ENCODE data around the gene ATP5PB.
A peak's percentile ranks its signal among the peaks of the same experiment; 100 is the strongest.

Gene ATP5PB

GRCh38 chr1:111424281-111424680 lies 25.0 kb upstream of the ATP5PB start:
- DNase-seq (ENCODE audit: low read depth): no peak
- TF ChIP-seq, protein P1, sequence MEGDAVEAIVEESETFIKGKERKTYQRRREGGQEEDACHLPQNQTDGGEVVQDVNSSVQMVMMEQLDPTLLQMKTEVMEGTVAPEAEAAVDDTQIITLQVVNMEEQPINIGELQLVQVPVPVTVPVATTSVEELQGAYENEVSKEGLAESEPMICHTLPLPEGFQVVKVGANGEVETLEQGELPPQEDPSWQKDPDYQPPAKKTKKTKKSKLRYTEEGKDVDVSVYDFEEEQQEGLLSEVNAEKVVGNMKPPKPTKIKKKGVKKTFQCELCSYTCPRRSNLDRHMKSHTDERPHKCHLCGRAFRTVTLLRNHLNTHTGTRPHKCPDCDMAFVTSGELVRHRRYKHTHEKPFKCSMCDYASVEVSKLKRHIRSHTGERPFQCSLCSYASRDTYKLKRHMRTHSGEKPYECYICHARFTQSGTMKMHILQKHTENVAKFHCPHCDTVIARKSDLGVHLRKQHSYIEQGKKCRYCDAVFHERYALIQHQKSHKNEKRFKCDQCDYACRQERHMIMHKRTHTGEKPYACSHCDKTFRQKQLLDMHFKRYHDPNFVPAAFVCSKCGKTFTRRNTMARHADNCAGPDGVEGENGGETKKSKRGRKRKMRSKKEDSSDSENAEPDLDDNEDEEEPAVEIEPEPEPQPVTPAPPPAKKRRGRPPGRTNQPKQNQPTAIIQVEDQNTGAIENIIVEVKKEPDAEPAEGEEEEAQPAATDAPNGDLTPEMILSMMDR (IDR thresholded peaks at IDR 0.05; ENCODE audit: insufficient read depth, low read depth, low read length, missing control alignments): no peak
- no peak overlapping the region for H3K4me3 ChIP-seq (ENCODE audit: low read length)

- TF ChIP-seq, protein P1 (IDR thresholded peaks at IDR 0.05; ENCODE audit: insufficient read depth, low read depth, low read length, missing control alignments): no peak
- DNase-seq (ENCODE audit: low read depth): peak; percentile 43
- H3K4me3 ChIP-seq (ENCODE audit: low read length): no peak overlapping the region
Measured at GRCh38 chr1:111436726-111437125, 12.5 kb upstream of the ATP5PB start.

DNA sequence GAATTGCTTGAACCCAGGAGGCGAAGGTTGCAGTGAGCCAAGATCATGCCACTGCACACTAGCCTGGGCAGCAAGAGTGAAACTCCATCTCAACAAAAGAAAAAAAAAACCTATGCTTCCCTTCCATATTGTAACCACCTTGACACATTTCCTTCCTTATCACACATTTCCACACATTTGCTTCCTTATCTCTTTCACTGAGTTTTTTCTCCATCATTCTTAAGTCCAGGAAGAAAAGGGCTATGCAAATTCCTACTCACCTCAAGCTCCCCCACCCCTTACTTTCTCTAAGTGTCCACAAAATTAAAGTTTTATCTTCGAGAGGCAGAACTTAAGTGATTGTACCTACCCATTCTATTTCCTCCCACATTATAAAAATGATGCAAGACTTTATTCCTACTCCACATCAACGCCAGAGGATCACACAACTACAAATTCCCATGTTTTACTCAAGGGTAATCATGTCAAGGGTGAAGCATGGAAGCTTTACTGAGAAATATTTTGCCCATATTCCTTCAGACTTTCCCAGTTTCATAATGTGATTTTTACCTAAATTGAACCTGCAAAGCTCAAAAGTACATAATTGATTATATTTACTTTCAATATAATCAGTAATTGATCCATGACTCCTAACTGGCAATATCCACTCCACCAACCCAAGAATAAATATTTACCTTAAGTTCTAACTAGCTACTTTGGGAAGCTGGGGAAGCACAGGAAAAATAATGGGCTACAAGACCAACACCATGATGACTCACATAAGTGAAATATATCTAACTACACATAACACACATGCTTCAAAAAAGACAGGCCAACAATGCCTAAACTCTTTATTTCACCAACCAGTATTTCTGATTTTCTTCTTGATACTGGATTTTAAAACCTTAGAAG lies 9.6 kb upstream of the ATP5PB start:
- no peak overlapping the region for H3K4me3 ChIP-seq (ENCODE audit: low read length)
- TF ChIP-seq, protein P1 (IDR thresholded peaks at IDR 0.05; ENCODE audit: insufficient read depth, low read depth, low read length, missing control alignments): no peak
- no peak for DNase-seq (ENCODE audit: low read depth)

- DNase-seq (ENCODE audit: low read depth): peak; percentile 37
- no peak overlapping the region for H3K4me3 ChIP-seq (ENCODE audit: low read length)
- TF ChIP-seq, protein P1 (IDR thresholded peaks at IDR 0.05; ENCODE audit: insufficient read depth, low read depth, low read length, missing control alignments): peak; percentile 50
Measured at GRCh38 chr1:111441573-111442192, 7.6 kb upstream of the ATP5PB start.

DNA sequence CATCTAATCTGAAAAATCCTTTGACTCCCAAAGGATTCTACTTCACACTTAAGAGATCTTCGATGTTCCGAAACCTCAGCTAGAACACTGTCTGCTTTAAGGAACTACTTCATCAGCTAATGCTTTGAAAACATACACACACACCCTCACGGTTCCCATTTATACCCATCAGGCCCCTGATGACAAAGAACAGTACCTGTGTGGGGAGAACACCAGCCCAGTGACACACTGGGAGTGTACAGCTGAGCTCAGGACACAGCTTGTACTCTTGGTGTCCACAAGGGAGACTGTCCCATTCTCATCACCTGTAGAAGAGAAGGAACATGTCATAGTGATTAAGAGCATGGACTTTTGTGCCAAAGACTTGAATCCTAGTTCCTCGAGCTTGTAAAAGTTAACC lies 6.8 kb upstream of the ATP5PB start:
- TF ChIP-seq, protein P1 (IDR thresholded peaks at IDR 0.05; ENCODE audit: insufficient read depth, low read depth, low read length, missing control alignments): no peak
- no peak overlapping the region for H3K4me3 ChIP-seq (ENCODE audit: low read length)
- DNase-seq (ENCODE audit: low read depth): no peak

DNA sequence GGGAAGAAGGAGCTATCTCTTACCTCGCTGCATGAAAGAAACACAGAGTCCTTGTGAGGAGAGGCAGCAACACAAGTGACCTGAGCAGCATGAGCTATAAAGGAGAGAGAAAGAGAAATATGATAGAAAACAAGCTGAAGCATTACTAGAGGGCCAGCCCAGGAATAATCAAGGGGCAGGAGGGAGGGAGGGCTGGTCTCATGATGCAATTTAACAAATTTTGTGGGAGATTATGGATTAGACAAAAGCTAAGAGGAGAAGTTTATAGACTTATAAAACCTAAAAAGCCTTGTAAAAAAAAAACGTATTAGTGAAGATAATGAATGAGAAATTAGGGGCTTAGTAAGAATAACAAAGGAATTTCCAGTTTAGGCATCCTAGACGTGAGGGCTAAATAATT lies 5.2 kb upstream of the ATP5PB start:
- H3K4me3 ChIP-seq (ENCODE audit: low read length): no peak overlapping the region
- no peak for DNase-seq (ENCODE audit: low read depth)
- TF ChIP-seq, protein P1 (IDR thresholded peaks at IDR 0.05; ENCODE audit: insufficient read depth, low read depth, low read length, missing control alignments): no peak
